Lower lobe of right lung (tissue), 2 donors: ENCODE measurements around the gene PSMD13. TPM values are rescaled to one million over a fixed set of nuclear protein-coding genes. Genes with fewer than 3 reads are reported as not detected.

Source experiments
- ATAC-seq, 2 donors: fragments of 200-7000 bp; cut with Tn5 transposase; one replicate each; pipeline ENCODE4 v1.9.1; 2020 to 2022; ENCODE audit warnings: mild to moderate bottlenecking in 2 of 2, moderate library complexity in 2 of 2
- DNase-seq: peaks from one replicate; pipeline ENCODE4 v3.0.0-alpha.2; 2020
- H3K27ac ChIP-seq: fragments of 200-600 bp; one replicate; pipeline ENCODE4 v1.8.0; 2022
- H3K27me3 ChIP-seq: fragments of 200-600 bp; one replicate; pipeline ENCODE4 v1.8.0; 2022; ENCODE audit warnings: low read depth
- H3K36me3 ChIP-seq: fragments of 200-600 bp; one replicate; pipeline ENCODE4 v1.8.0; 2022; ENCODE audit warnings: mild to moderate bottlenecking
- H3K4me1 ChIP-seq: fragments of 200-600 bp; one replicate; pipeline ENCODE4 v1.8.0; 2022
- H3K4me3 ChIP-seq: fragments of 200-600 bp; one replicate; pipeline ENCODE4 v1.8.0; 2022; ENCODE audit warnings: mild to moderate bottlenecking
- H3K9me3 ChIP-seq: fragments of 200-600 bp; one replicate; pipeline ENCODE4 v1.8.0; 2022
- CTCF ChIP-seq: fragments of 200-600 bp; IDR thresholded peaks from one replicate; pipeline ENCODE4 v1.8.0; 2022; ENCODE audit warnings: antibody characterized with exemption, mild to moderate bottlenecking
- intact Hi-C: fragments of 100-400 bp; cut with DNase I; formaldehyde crosslinking; loops from one replicate; pipeline ENCODE4 v1.11.0; 2022
- total RNA-seq: library from RNA; stranded (reverse); fragmentation: NEBNext Ultra II Directional; extraction: Animal tissue kit (Norgen Biotek cat#: 25700); gene quantifications from one replicate; pipeline ENCODE4 v1.2.1, GENCODE V29; 2021
- donor health status: DM: no; HTN: yes; CAD: no; lungs with severe emphysema.

PSMD13 gene
- total RNA-seq, 1 donor from 2014 or later = 89.5 TPM

DNA sequence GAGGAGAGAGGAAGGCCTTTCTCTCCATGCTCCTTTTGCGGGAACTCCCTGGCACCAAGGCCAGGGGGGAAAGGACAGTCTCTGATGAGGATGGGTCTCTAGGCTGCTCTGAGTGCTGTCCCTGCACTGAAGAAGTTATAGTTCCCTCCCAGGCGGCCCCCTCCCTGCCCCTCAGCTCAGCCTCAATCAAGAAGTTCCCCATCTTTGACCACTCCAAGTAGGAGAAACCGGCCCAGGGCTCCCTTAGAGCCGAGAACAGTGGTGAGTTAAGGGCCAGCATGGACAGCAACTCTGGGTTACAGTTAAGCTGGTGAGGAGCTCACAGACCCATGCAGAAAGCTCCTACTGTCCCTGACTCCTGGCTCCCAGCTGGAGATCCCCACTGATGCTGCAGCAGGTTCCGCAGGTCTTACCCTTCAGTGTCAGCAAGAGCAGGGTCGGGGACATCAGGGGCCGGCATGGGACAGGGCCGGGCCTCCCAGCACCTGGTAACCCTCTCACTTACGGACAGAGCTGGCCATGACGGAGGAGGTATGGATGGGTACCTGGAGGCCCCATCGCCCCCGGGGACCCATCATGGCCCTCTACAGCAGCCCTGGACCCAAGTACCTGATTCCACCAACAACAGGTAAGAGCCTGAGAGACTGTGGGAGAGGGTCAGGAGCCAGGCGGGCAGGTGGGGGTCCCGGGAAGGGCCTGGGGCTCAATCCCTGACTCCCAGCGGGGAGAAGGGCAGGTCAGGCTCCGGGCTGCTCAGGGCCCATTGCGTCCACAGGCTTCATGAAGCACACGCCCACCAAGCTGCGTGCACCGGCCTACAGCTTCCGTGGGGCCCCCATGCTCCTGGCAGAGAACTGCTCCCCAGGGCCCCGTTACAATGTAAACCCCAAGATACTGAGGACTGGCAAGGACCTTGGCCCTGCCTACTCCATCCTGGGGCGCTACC, 39.7 kb upstream of the PSMD13 start:
- no peaks in the 10 kb centered on the region for H3K27me3 ChIP-seq
- peaks cover 13% of the 10 kb centered on the region for H3K36me3 ChIP-seq
- H3K4me3 ChIP-seq = no peak overlapping the region
- ATAC-seq (no peak), DNase-seq (peak; percentile 41)
- intact Hi-C loops = no loop called here
- no peak overlapping the region for H3K27ac ChIP-seq
- no peak for TF ChIP-seq CTCF
- H3K9me3 ChIP-seq = no peaks in the 10 kb centered on the region
- peaks cover 10% of the 10 kb centered on the region for H3K4me1 ChIP-seq

GRCh38 chr11:197741-198235, 39.0 kb upstream of the PSMD13 start:
- no peaks in the 10 kb centered on the region for H3K9me3 ChIP-seq
- DNase-seq = no peak
- no peak for ATAC-seq

DNA sequence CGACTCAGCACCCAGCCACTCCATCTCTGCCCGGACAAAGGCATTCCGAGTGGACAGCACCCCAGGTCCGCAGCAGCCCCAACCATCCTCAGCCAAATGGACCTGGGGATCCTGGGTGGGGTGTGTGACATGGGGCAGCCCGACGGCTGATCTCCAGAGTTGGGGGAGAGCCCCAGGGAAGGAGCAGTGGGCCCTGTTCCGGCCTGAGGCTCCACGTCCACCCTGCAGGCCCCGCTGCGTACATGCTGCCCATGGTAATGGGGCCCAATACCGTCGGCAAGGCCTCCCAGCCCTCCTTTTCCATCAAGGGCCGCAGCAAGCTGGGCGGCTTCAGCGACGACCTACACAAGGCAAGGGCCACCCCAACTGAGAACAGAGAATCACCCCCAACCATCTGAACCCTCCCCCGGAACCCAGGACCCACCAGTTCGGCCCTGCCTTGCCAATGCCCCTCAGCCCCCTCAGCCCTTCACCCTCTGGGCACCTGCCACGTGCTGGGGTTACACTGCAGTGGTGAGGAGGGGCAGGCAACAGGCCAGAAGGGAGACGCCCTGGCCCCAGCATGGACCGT, 38.5 kb upstream of the PSMD13 start:
- peaks cover 19% of the 10 kb centered on the region for H3K36me3 ChIP-seq
- TF ChIP-seq CTCF = no peak
- DNase-seq (peak; percentile 42), ATAC-seq (no peak)
- H3K27me3 ChIP-seq = no peaks in the 10 kb centered on the region
- H3K4me3 ChIP-seq = no peak overlapping the region
- peaks cover 20% of the 10 kb centered on the region for H3K4me1 ChIP-seq
- no peaks in the 10 kb centered on the region for H3K9me3 ChIP-seq
- intact Hi-C loops = no loop called here
- no peak overlapping the region for H3K27ac ChIP-seq

More at GRCh38 chr11:197741-198235, 39.0 kb upstream of the PSMD13 start:
- no peak for TF ChIP-seq CTCF
- Histone ChIP-seq H3K27ac (no peak overlapping the region), H3K4me1 (peaks cover 16% of the 10 kb centered on the region), H3K36me3 (peaks cover 14% of the 10 kb centered on the region), H3K27me3 (no peaks in the 10 kb centered on the region), H3K4me3 (no peak overlapping the region)
- intact Hi-C loops = no loop called here

DNA sequence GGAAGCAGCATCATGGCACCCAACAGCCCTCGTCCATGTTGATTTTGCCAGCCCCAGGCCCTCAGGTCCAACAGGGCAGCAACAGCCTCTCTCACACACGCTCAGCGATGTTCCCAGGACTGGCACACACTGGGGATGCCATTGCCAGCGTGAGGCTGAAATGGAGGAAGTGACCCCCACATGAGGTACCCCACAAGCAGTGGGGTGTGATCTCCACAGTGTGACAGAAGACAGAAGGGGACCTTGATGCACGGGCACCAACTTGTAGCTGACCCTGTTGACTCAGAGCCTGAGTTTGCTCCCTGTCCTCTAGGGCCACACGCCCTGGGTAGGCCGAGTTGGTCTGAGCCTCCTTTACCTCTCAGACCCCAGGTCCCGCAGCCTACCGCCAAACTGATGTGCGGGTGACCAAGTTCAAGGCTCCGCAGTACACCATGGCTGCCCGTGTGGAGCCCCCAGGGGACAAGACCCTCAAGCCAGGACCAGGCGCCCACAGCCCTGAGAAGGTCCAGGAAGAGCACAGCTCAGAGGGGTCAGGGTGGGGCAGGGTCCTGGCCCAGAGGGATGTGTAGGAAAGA, 37.7 kb upstream of the PSMD13 start:
- no peak overlapping the region for H3K4me3 ChIP-seq
- TF ChIP-seq CTCF = no peak
- DNase-seq (peak; percentile 44), ATAC-seq (no peak)
- H3K4me1 ChIP-seq = peaks cover 20% of the 10 kb centered on the region
- H3K36me3 ChIP-seq = peaks cover 27% of the 10 kb centered on the region
- intact Hi-C loops = no loop called here
- H3K27ac ChIP-seq = no peak overlapping the region
- no peaks in the 10 kb centered on the region for H3K9me3 ChIP-seq
- H3K27me3 ChIP-seq = no peaks in the 10 kb centered on the region

DNA sequence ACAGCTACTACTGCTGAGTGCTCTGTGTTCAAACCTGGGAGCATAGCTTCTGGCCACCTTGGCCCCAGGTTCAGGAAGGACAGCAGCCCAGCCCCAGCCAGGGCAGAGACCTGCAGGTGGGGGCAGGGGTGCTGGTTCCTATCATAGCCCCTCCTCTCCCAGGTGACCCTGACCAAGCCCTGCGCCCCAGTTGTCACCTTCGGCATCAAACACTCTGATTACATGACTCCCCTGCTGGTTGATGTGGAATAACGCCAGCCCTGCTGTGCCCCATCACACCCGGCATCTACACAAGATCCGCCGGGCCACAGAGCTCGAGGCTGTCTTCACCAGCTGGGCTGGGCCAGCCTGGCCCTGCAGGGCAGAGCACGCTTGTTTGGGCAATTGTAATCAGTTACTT, 37.0 kb upstream of the PSMD13 start:
- Histone ChIP-seq H3K4me3 (no peak overlapping the region), H3K36me3 (peaks cover 34% of the 10 kb centered on the region), H3K27ac (no peak overlapping the region), H3K27me3 (no peaks in the 10 kb centered on the region), H3K9me3 (no peaks in the 10 kb centered on the region), H3K4me1 (peaks cover 20% of the 10 kb centered on the region)
- ATAC-seq (no peak), DNase-seq (peak; percentile 35)
- no peak for TF ChIP-seq CTCF
- intact Hi-C loops = no loop called here
